WTC11 (cell line): Measurements from ENCODE around the gene MYO1A.

ENCODE experiments used
- AR ChIP-seq: fragments of 250-450 bp; sonication (Bioruptor Pico); IDR thresholded peaks from 2 replicates; pipeline ENCODE4 v1.9.0; 2021; ENCODE audit warnings: mild to moderate bottlenecking
- ARID4B ChIP-seq: sonication (generic); formaldehyde crosslinking; IDR thresholded peaks from 2 replicates; pipeline ENCODE4 v1.8.0; 2023; ENCODE audit warnings: missing genetic modification reagents, mild to moderate bottlenecking, borderline replicate concordance
- ATF2 ChIP-seq: sonication (generic); formaldehyde crosslinking; IDR thresholded peaks from 2 replicates; pipeline ENCODE4 v1.8.1; 2022; ENCODE audit warnings: low read depth, missing genetic modification reagents, borderline replicate concordance
- CTCF ChIP-seq: fragments of 200-600 bp; IDR thresholded peaks from 2 replicates; pipeline ENCODE4 v1.8.0; 2022; ENCODE audit warnings: antibody characterized with exemption
- ELF4 ChIP-seq: sonication (generic); formaldehyde crosslinking; IDR thresholded peaks from 2 replicates; pipeline ENCODE4 v1.8.1; 2022; ENCODE audit warnings: low read depth, mild to moderate bottlenecking, moderate library complexity, missing genetic modification reagents
- FOXJ3 ChIP-seq: sonication (generic); formaldehyde crosslinking; IDR thresholded peaks from 2 replicates; pipeline ENCODE4 v1.9.0; 2021; ENCODE audit warnings: missing genetic modification reagents, mild to moderate bottlenecking, borderline replicate concordance
- FOXK1 ChIP-seq: sonication (generic); formaldehyde crosslinking; IDR thresholded peaks from 2 replicates; pipeline ENCODE4 v1.8.0; 2022; ENCODE audit warnings: mild to moderate bottlenecking, moderate library complexity, missing genetic modification reagents
- FOXP4 ChIP-seq: sonication (generic); formaldehyde crosslinking; IDR thresholded peaks from 2 replicates; pipeline ENCODE4 v1.8.0; 2022; ENCODE audit warnings: mild to moderate bottlenecking, missing genetic modification reagents
- IRF1 ChIP-seq: sonication (generic); formaldehyde crosslinking; IDR thresholded peaks from 2 replicates; pipeline ENCODE4 v1.8.0; 2023; ENCODE audit warnings: missing genetic modification reagents
- MAX ChIP-seq: sonication (generic); formaldehyde crosslinking; IDR thresholded peaks from 2 replicates; pipeline ENCODE4 v1.8.0; 2022; ENCODE audit warnings: mild to moderate bottlenecking, missing genetic modification reagents
- NFYB ChIP-seq: sonication (generic); formaldehyde crosslinking; conservative IDR thresholded peaks from 2 replicates; pipeline ENCODE4 v1.8.0; 2022; ENCODE audit warnings: low read depth, missing genetic modification reagents
- RORB ChIP-seq: fragments of 250-450 bp; sonication (Bioruptor Pico); IDR thresholded peaks from 2 replicates; pipeline ENCODE4 v1.9.0; 2021; ENCODE audit warnings: mild to moderate bottlenecking
- USF2 ChIP-seq: sonication (generic); formaldehyde crosslinking; IDR thresholded peaks from 2 replicates; pipeline ENCODE4 v1.8.1; 2023; ENCODE audit warnings: mild to moderate bottlenecking, missing genetic modification reagents, moderate library complexity
- ZNF317 ChIP-seq: sonication (generic); formaldehyde crosslinking; IDR thresholded peaks from 2 replicates; pipeline ENCODE4 v1.8.1; 2023; ENCODE audit warnings: low read depth, mild to moderate bottlenecking, moderate library complexity, missing genetic modification reagents, borderline replicate concordance

- TF ChIP-seq CTCF (no peak), ATF2 (CRISPR knock-in tag) (no peak), ZNF317 (CRISPR knock-in tag) (no peak), ELF4 (CRISPR knock-in tag) (no peak), USF2 (no peak), FOXJ3 (CRISPR knock-in tag) (no peak), ARID4B (no peak), NFYB (no peak), IRF1 (CRISPR knock-in tag) (no peak), RORB (CRISPR knock-in tag) (no peak), FOXP4 (CRISPR knock-in tag) (no peak), MAX (CRISPR knock-in tag) (no peak), FOXK1 (no peak), AR (CRISPR knock-in tag) (no peak)
Observed at GRCh38 chr12:56980268-56980667, 69.7 kb downstream of the MYO1A start.
